IMR-90 (cell line): ENCODE results near the gene DCTN5. TPM values are rescaled to one million over a fixed set of nuclear protein-coding genes. Genes with fewer than 3 reads are reported as not detected.

Experiments
- ATAC-seq: fragments of 200-7000 bp; cut with Tn5 transposase; 2 replicates; pipeline ENCODE4 v1.9.1; 2020; ENCODE audit warnings: low read depth, mild to moderate bottlenecking, moderate library complexity
- BruUV-seq: library from RNA; stranded (reverse); fragments of 400-500 nt; replicated peaks from 2 replicates; lab custom pipeline; 2021; lab: Mats Ljungman, UMichigan
- CTCF ChIA-PET: fragments of 300-600 bp; formaldehyde crosslinking; extraction: SDS; loops from one replicate; lab custom pipeline; 2021; ENCODE audit warnings: antibody characterized with exemption; lab: Yijun Ruan, JAX
- POLR2A ChIA-PET: fragments of 300-600 bp; sonication (Branson Sonifier 250); formaldehyde crosslinking; loops from one replicate; lab custom pipeline; 2022; ENCODE audit warnings: antibody characterized with exemption; ENCODE audit not compliant: unreplicated experiment; lab: Charles Lee
- DNase-seq: peaks from one replicate; pipeline ENCODE4 v3.0.0; 2013
- H2AFZ ChIP-seq: replicated peaks from 2 replicates; pipeline ENCODE3; 2013; ENCODE audit warnings: low read length, mild to moderate bottlenecking; ENCODE audit not compliant: poor library complexity
- H2AK5ac ChIP-seq: 2 replicates; pipeline ENCODE4 v1.6.1; 2013; ENCODE audit warnings: low read depth, low read length, inconsistent platforms
- H2AK9ac ChIP-seq: replicated peaks from 2 replicates; pipeline ENCODE3; 2013; ENCODE audit warnings: mild to moderate bottlenecking, low read depth, low read length, moderate library complexity; ENCODE audit not compliant: poor library complexity
- H2BK120ac ChIP-seq: 2 replicates; pipeline ENCODE4 v1.6.1; 2013; ENCODE audit warnings: low read depth, low read length, inconsistent platforms
- H2BK15ac ChIP-seq: 3 replicates; pipeline ENCODE4 v1.6.1; 2013; ENCODE audit warnings: low read depth, low read length, inconsistent platforms
- H2BK20ac ChIP-seq: 2 replicates; pipeline ENCODE4 v1.6.1; 2013; ENCODE audit warnings: low read depth, mild to moderate bottlenecking, inconsistent platforms, low read length, moderate library complexity
- H2BK5ac ChIP-seq: 2 replicates; pipeline ENCODE4 v1.6.1; 2013; ENCODE audit warnings: mild to moderate bottlenecking, low read depth, low read length, inconsistent platforms; ENCODE audit not compliant: poor library complexity, severe bottlenecking
- H3K14ac ChIP-seq: replicated peaks from 2 replicates; pipeline ENCODE4 v1.6.1; 2013; ENCODE audit warnings: low read depth, low read length, inconsistent platforms
- H3K18ac ChIP-seq: 2 replicates; pipeline ENCODE4 v1.6.1; 2013; ENCODE audit warnings: low read depth, low read length, control low read depth
- H3K23ac ChIP-seq: 2 replicates; pipeline ENCODE4 v1.6.1; 2013; ENCODE audit warnings: low read depth, low read length, inconsistent platforms
- H3K27ac ChIP-seq: 2 replicates; pipeline ENCODE4 v1.5.1; 2013; ENCODE audit warnings: mild to moderate bottlenecking, control low read depth, low read length; ENCODE audit not compliant: insufficient read depth
- H3K27me3 ChIP-seq: 2 replicates; pipeline ENCODE4 v1.6.1; 2013; ENCODE audit warnings: low read length; ENCODE audit not compliant: control insufficient read depth, insufficient read depth
- H3K36me3 ChIP-seq: 2 replicates; pipeline ENCODE4 v1.6.1; 2013; ENCODE audit warnings: low read length, mixed read lengths; ENCODE audit not compliant: control insufficient read depth, insufficient read depth
- H3K4ac ChIP-seq: 2 replicates; pipeline ENCODE4 v1.6.1; 2013; ENCODE audit warnings: low read depth, low read length, inconsistent platforms
- H3K4me1 ChIP-seq: 2 replicates; pipeline ENCODE4 v1.6.1; 2013; ENCODE audit warnings: low read length, mixed read lengths; ENCODE audit not compliant: control insufficient read depth, insufficient read depth
- H3K4me2 ChIP-seq: 2 replicates; pipeline ENCODE4 v1.6.1; 2013; ENCODE audit warnings: low read depth, mild to moderate bottlenecking, control low read depth, low read length, moderate library complexity
- H3K4me3 ChIP-seq: 2 replicates; pipeline ENCODE4 v1.5.1; 2013; ENCODE audit warnings: low read depth, mild to moderate bottlenecking, control low read depth, low read length, moderate library complexity; ENCODE audit not compliant: insufficient read depth
- H3K56ac ChIP-seq: 2 replicates; pipeline ENCODE4 v1.6.1; 2013; ENCODE audit warnings: low read length, inconsistent platforms; ENCODE audit not compliant: insufficient read depth; ENCODE audit errors: extremely low read depth
- H3K79me1 ChIP-seq, 2 experiments: 2 replicates each; pipeline ENCODE4 v1.6.1; 2013; ENCODE audit warnings: low read length in 2 of 2, inconsistent platforms in 1 of 2, low read depth in 1 of 2
- H3K9ac ChIP-seq: 2 replicates; pipeline ENCODE4 v1.6.1; 2013; ENCODE audit warnings: low read depth, low read length, control low read depth
- H3K9me1 ChIP-seq: 2 replicates; pipeline ENCODE4 v1.6.1; 2013; ENCODE audit warnings: low read length, inconsistent platforms; ENCODE audit not compliant: insufficient read depth
- H3K9me3 ChIP-seq: 2 replicates; pipeline ENCODE4 v1.6.1; 2013; ENCODE audit warnings: low read length; ENCODE audit not compliant: control insufficient read depth, insufficient read depth
- H4K20me1 ChIP-seq: 2 replicates; pipeline ENCODE4 v1.6.1; 2013; ENCODE audit warnings: low read length, inconsistent platforms; ENCODE audit not compliant: insufficient read depth
- H4K5ac ChIP-seq: 2 replicates; pipeline ENCODE4 v1.6.1; 2013; ENCODE audit warnings: mild to moderate bottlenecking, low read depth, low read length, control low read depth
- H4K8ac ChIP-seq, 2 experiments: 2 replicates each; pipeline ENCODE4 v1.6.1; 2013; ENCODE audit warnings: low read depth in 2 of 2, low read length in 2 of 2, control low read depth in 1 of 2, inconsistent platforms in 1 of 2
- H4K91ac ChIP-seq: 2 replicates; pipeline ENCODE4 v1.6.1; 2013; ENCODE audit warnings: low read depth, low read length, inconsistent platforms; ENCODE audit not compliant: insufficient read depth
- BHLHE40 ChIP-seq: fragments of 150-350 bp; IDR thresholded peaks from 2 replicates; pipeline ENCODE4 v1.6.1; 2016; ENCODE audit warnings: mild to moderate bottlenecking, low read depth, low read length
- CEBPB ChIP-seq: IDR thresholded peaks from 2 replicates; pipeline ENCODE4 v1.6.1; 2012; ENCODE audit warnings: low read depth, low read length, improper control_type of control experiment
- CHD1 ChIP-seq: IDR thresholded peaks from 2 replicates; pipeline ENCODE4 v1.6.1; 2012; ENCODE audit warnings: low read depth, low read length, improper control_type of control experiment
- CTCF ChIP-seq: conservative IDR thresholded peaks from 2 replicates; pipeline ENCODE4 v1.5.1; 2012; ENCODE audit warnings: mild to moderate bottlenecking, low read depth, low read length, improper control_type of control experiment
- ELK1 ChIP-seq: fragments of 150-350 bp; IDR thresholded peaks from 2 replicates; pipeline ENCODE4 v1.6.1; 2016; ENCODE audit warnings: low read depth, mild to moderate bottlenecking, low read length, moderate library complexity, borderline replicate concordance
- FOS ChIP-seq: fragments of 150-350 bp; IDR thresholded peaks from 2 replicates; pipeline ENCODE4 v1.6.1; 2016; ENCODE audit warnings: low read depth, low read length
- MAFK ChIP-seq: IDR thresholded peaks from 2 replicates; pipeline ENCODE4 v1.6.1; 2012; ENCODE audit warnings: low read depth, low read length, improper control_type of control experiment
- MAZ ChIP-seq: IDR thresholded peaks from 2 replicates; pipeline ENCODE4 v1.6.1; 2012; ENCODE audit warnings: low read depth, mild to moderate bottlenecking, low read length, improper control_type of control experiment, moderate library complexity, borderline replicate concordance
- MXI1 ChIP-seq: IDR thresholded peaks from 2 replicates; pipeline ENCODE4 v1.6.1; 2012; ENCODE audit warnings: low read depth, mild to moderate bottlenecking, low read length, moderate library complexity, borderline replicate concordance
- NFE2L2 ChIP-seq: fragments of 150-350 bp; IDR thresholded peaks from 2 replicates; pipeline ENCODE4 v1.6.1; 2016; ENCODE audit warnings: low read depth, mild to moderate bottlenecking, low read length
- POLR2A ChIP-seq: IDR thresholded peaks from 2 replicates; pipeline ENCODE4 v1.6.1; 2012; ENCODE audit warnings: mild to moderate bottlenecking, low read depth, low read length
- RAD21 ChIP-seq: IDR thresholded peaks from 2 replicates; pipeline ENCODE4 v1.6.1; 2012; ENCODE audit warnings: low read length, improper control_type of control experiment
- RCOR1 ChIP-seq: IDR thresholded peaks from 2 replicates; pipeline ENCODE4 v1.6.1; 2012; ENCODE audit warnings: mild to moderate bottlenecking, low read length, improper control_type of control experiment; ENCODE audit not compliant: insufficient replicate concordance
- RFX5 ChIP-seq: IDR thresholded peaks from 2 replicates; pipeline ENCODE4 v1.8.0; 2012; ENCODE audit warnings: low read depth, mild to moderate bottlenecking, low read length, moderate library complexity
- SMC3 ChIP-seq: fragments of 150-350 bp; IDR thresholded peaks from 2 replicates; pipeline ENCODE4 v1.6.1; 2016; ENCODE audit warnings: low read depth, mild to moderate bottlenecking, antibody characterized with exemption, low read length, moderate library complexity
- WGBS, 2 experiments: methylation state at CpG; one replicate each; pipeline versions ENCODE4 v1.1.5 to v1.1.7; 2013; ENCODE audit warnings: missing lambda C conversion rate in 2 of 2; ENCODE audit not compliant: insufficient read length in 1 of 2; ENCODE audit errors: extremely low coverage in 2 of 2; 5-methylcytosine and 5-hydroxymethylcytosine counted together
- dilution Hi-C: fragments of 300-500 bp; cut with HindIII; formaldehyde crosslinking; loops from one replicate; pipeline ENCODE4 v1.14.3; 2018; ENCODE audit warnings: low sequenced_read_pairs; ENCODE audit not compliant: unreplicated experiment
- in situ Hi-C: fragments of 300-500 bp; cut with MboI; formaldehyde crosslinking; loops from 3 replicates; pipeline ENCODE4 v1.14.3; 2019; ENCODE audit warnings: low sequenced_read_pairs, inconsistent platforms, mixed read lengths
- intact Hi-C: fragments of 100-400 bp; cut with micrococcal nuclease; formaldehyde crosslinking; loops from 2 replicates; pipeline ENCODE4 v1.10.0; 2022
- polyA plus RNA-seq, 3 experiments: library from polyadenylated mRNA; depleted of rRNA; stranded (reverse); fragments of >200 nt; gene quantifications; 2 replicates each; pipeline ENCODE4 v1.2.3, GENCODE V29; 2012; ENCODE audit warnings: low replicate concordance in 1 of 3
- total RNA-seq: library from RNA; depleted of rRNA; stranded (reverse); fragments of >200 nt; gene quantifications from 2 replicates; pipeline ENCODE4 v1.2.3, GENCODE V29; 2012
- TF ChIP-seq, protein P1 (sequence below): fragments of 150-350 bp; IDR thresholded peaks from 2 replicates; pipeline ENCODE4 v1.6.1; 2017; ENCODE audit warnings: mild to moderate bottlenecking, antibody characterized with exemption, low read length, low read depth

The DCTN5 gene
- total and polyA plus RNA-seq, 2 of the 4 experiments (the other 2 are of a cell fraction), result 49.6 to 111 TPM

- ATAC-seq, result no peak
- DNase-seq, result no peak
- Histone ChIP-seq H2BK15ac (no peak overlapping the region), H3K9me1 (no peaks in the 10 kb centered on the region), H2BK5ac (no peak overlapping the region), H2AK5ac (no peak overlapping the region), H3K79me1 (no peaks in the 10 kb centered on the region), H2AK9ac (no peak overlapping the region), H3K36me3 (no peaks in the 10 kb centered on the region), H2AFZ (no peak overlapping the region), H3K4me1 (no peaks in the 10 kb centered on the region), H3K56ac (no peak overlapping the region), H3K18ac (no peak overlapping the region), H3K27me3 (no peaks in the 10 kb centered on the region; the same call in 1 of the 2 replicates), H3K14ac (no peak overlapping the region), H3K27ac (no peak overlapping the region), H3K9ac (no peak overlapping the region), H4K20me1 (no peaks in the 10 kb centered on the region), H3K9me3 (peaks cover 8% of the 10 kb centered on the region), H3K4me3 (no peak overlapping the region), H2BK120ac (no peak overlapping the region), H4K8ac (no peak overlapping the region), H3K4ac (no peak overlapping the region), H4K91ac (no peak overlapping the region), H3K23ac (no peak overlapping the region), H2BK20ac (no peak overlapping the region), H4K5ac (no peak overlapping the region), H3K4me2 (no peak overlapping the region)
- intact Hi-C loops (no loop called here), dilution Hi-C loops (no loop called here), in situ Hi-C loops (no loop called here)
- ChIA-PET POLR2A (no interaction called here), CTCF (no interaction called here)
- TF ChIP-seq RFX5 (no peak), POLR2A (no peak), CTCF (no peak), RAD21 (no peak), RCOR1 (no peak), MAFK (no peak), ELK1 (no peak), FOS (no peak), SMC3 (no peak), CHD1 (no peak), MAZ (no peak), BHLHE40 (no peak), CEBPB (no peak), NFE2L2 (no peak), MXI1 (no peak)
- TF ChIP-seq, protein P1, sequence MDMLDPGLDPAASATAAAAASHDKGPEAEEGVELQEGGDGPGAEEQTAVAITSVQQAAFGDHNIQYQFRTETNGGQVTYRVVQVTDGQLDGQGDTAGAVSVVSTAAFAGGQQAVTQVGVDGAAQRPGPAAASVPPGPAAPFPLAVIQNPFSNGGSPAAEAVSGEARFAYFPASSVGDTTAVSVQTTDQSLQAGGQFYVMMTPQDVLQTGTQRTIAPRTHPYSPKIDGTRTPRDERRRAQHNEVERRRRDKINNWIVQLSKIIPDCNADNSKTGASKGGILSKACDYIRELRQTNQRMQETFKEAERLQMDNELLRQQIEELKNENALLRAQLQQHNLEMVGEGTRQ, result no peak
- 87% methylated on average over 18 of the region's 22 CpGs; no CpG with 5 or more reads in 1 of the 2 experiments for WGBS, 2 experiments
- BruUV-seq, result no TSS peak
Observed at GRCh38 chr16:23704772-23705516, 63.7 kb downstream of the DCTN5 start.
